H1 (cell line): Measurements from ENCODE around the gene SHQ1. TPM values are rescaled to one million over a fixed set of nuclear protein-coding genes. Genes with fewer than 3 reads are reported as not detected.

Experiments
- ASH2L ChIP-seq: fragments of 200-600, 300-600 bp; sonication (generic); IDR thresholded peaks from one replicate; pipeline ENCODE4 v1.7.1; 2017; ENCODE audit warnings: low read length
- RBBP5 ChIP-seq: IDR thresholded peaks from 2 replicates; pipeline ENCODE4 v1.7.1; 2012; ENCODE audit warnings: low read depth, mild to moderate bottlenecking, inconsistent platforms, low read length, moderate library complexity, borderline replicate concordance
- SIX5 ChIP-seq: IDR thresholded peaks from 2 replicates; pipeline ENCODE4 v1.6.1; 2011; ENCODE audit warnings: mild to moderate bottlenecking, low read depth, low read length
- SP4 ChIP-seq: IDR thresholded peaks from 2 replicates; pipeline ENCODE4 v1.6.1; 2012; ENCODE audit warnings: low read length, inconsistent platforms
- SRF ChIP-seq: IDR thresholded peaks from 2 replicates; pipeline ENCODE4 v1.6.1; 2011; ENCODE audit warnings: mild to moderate bottlenecking, low read depth, low read length, moderate library complexity
- USF2 ChIP-seq: IDR thresholded peaks from 2 replicates; pipeline ENCODE4 v1.6.1; 2011; ENCODE audit warnings: low read length, improper control_type of control experiment
- polyA plus RNA-seq, 7 experiments: library from polyadenylated mRNA; depleted of rRNA in 3 of 7; stranded (reverse) in 5 of 7; unstranded in 2 of 7; fragments of >200 nt in 5 of 7; fragments of 200-250 nt in 2 of 7; gene quantifications; 1 replicate in 5 of 7; 2 replicates in 1 of 7; 4 replicates in 1 of 7; pipeline versions ENCODE4 v1.2.1 to v1.2.3, GENCODE V29; 2011 to 2013; ENCODE audit warnings: missing spikeins in 2 of 7, mixed read lengths in 2 of 7
- total RNA-seq: library from RNA; stranded (reverse); fragmentation: NEBNext Ultra II Directional; extraction: Animal tissue kit (Norgen Biotek cat#: 25700); gene quantifications from 2 replicates; pipeline ENCODE4 v1.2.1, GENCODE V29; 2021

The SHQ1 gene
- total and polyA plus RNA-seq, 2 of the 8 experiments (the other 6 are each of a cell fraction or from before 2014, with no cell fraction given), result 10.7 to 34.4 TPM

GRCh38 chr3:72724070-72724469, 124.2 kb downstream of the SHQ1 start (continued):
- TF ChIP-seq SIX5 (no peak), ASH2L (no peak), RBBP5 (no peak), SRF (no peak), SP4 (no peak), USF2 (no peak)
